HFFc6 (cell line): Measurements from ENCODE around the gene C1orf21. TPM values are rescaled to one million over a fixed set of nuclear protein-coding genes. Genes with fewer than 3 reads are reported as not detected.

Experiments used
- DNase-seq: peaks from one replicate; pipeline ENCODE4 v3.0.0-alpha.2; 2018
- H3K27ac Mint-ChIP-seq: 2 replicates; pipeline ENCODE4 v1.8.0; 2020; ENCODE audit warnings: mild to moderate bottlenecking, mixed read lengths
- H3K27me3 Mint-ChIP-seq: 2 replicates; pipeline ENCODE4 v1.8.0; 2021; ENCODE audit warnings: mild to moderate bottlenecking, moderate library complexity, mixed read lengths; ENCODE audit not compliant: insufficient read depth
- H3K36me3 Mint-ChIP-seq: 2 replicates; pipeline ENCODE4 v1.8.0; 2021; ENCODE audit warnings: low read depth, mixed read lengths
- H3K4me1 Mint-ChIP-seq: 2 replicates; pipeline ENCODE4 v1.8.0; 2020; ENCODE audit warnings: low read depth, mixed read lengths
- H3K4me3 Mint-ChIP-seq: 2 replicates; pipeline ENCODE4 v1.8.0; 2020; ENCODE audit warnings: mild to moderate bottlenecking, moderate library complexity, mixed read lengths
- H3K9me3 Mint-ChIP-seq: 2 replicates; pipeline ENCODE4 v1.8.0; 2020; ENCODE audit warnings: mild to moderate bottlenecking, mixed read lengths
- CTCF ChIP-seq: fragments of 200-600 bp; sonication (generic); IDR thresholded peaks from 2 replicates; pipeline ENCODE4 v1.5.0; 2021; ENCODE audit warnings: antibody characterized with exemption, mild to moderate bottlenecking
- total RNA-seq, 6 experiments: library from RNA; stranded (reverse); fragmentation: NEBNext Ultra II Directional; extraction: Animal tissue kit (Norgen Biotek cat#: 25700); gene quantifications; 2 replicates in 1 of 6; 3 replicates in 5 of 6; pipeline ENCODE4 v1.2.3, GENCODE V29; 2021

C1orf21 gene
- total RNA-seq, 6 experiments from 2014 or later: 4.0 to 10.2 (median 8.5) TPM

- Mint-ChIP-seq H3K27ac (no peak overlapping the region), H3K4me3 (no peak overlapping the region), H3K36me3 (no peaks in the 10 kb centered on the region), H3K9me3 (no peaks in the 10 kb centered on the region), H3K27me3 (peaks cover 20% of the 10 kb centered on the region), H3K4me1 (no peaks in the 10 kb centered on the region)
- no peak for DNase-seq
- TF ChIP-seq CTCF: no peak
Observed at GRCh38 chr1:184637664-184638240, 250.9 kb downstream of the C1orf21 start.

GRCh38 chr1:184639205-184639604 lies 252.4 kb downstream of the C1orf21 start:
- H3K27ac Mint-ChIP-seq: no peak overlapping the region
- DNase-seq: no peak
- no peaks in the 10 kb centered on the region for H3K4me1 Mint-ChIP-seq
- H3K27me3 Mint-ChIP-seq: peaks cover 22% of the 10 kb centered on the region
- no peak for TF ChIP-seq CTCF
- H3K9me3 Mint-ChIP-seq: no peaks in the 10 kb centered on the region
- no peaks in the 10 kb centered on the region for H3K36me3 Mint-ChIP-seq
- H3K4me3 Mint-ChIP-seq: no peak overlapping the region

GRCh38 chr1:184640505-184640904 lies 253.7 kb downstream of the C1orf21 start:
- Mint-ChIP-seq H3K4me1 (no peaks in the 10 kb centered on the region), H3K36me3 (no peaks in the 10 kb centered on the region), H3K27me3 (peaks cover 27% of the 10 kb centered on the region), H3K9me3 (no peaks in the 10 kb centered on the region), H3K27ac (no peak overlapping the region), H3K4me3 (no peak overlapping the region)
- no peak for DNase-seq
- TF ChIP-seq CTCF: no peak

- H3K4me3 Mint-ChIP-seq: no peak overlapping the region
- no peak for DNase-seq
- H3K36me3 Mint-ChIP-seq: no peaks in the 10 kb centered on the region
- TF ChIP-seq CTCF: no peak
- peaks cover 28% of the 10 kb centered on the region for H3K27me3 Mint-ChIP-seq
- no peaks in the 10 kb centered on the region for H3K9me3 Mint-ChIP-seq
- H3K27ac Mint-ChIP-seq: no peak overlapping the region
- H3K4me1 Mint-ChIP-seq: no peaks in the 10 kb centered on the region
Observed at GRCh38 chr1:184641894-184642293, 255.1 kb downstream of the C1orf21 start.

GRCh38 chr1:184643661-184644060 lies 256.8 kb downstream of the C1orf21 start:
- peaks cover 30% of the 10 kb centered on the region for H3K27me3 Mint-ChIP-seq
- no peak for TF ChIP-seq CTCF
- no peak overlapping the region for H3K4me3 Mint-ChIP-seq
- H3K27ac Mint-ChIP-seq: no peak overlapping the region
- no peaks in the 10 kb centered on the region for H3K9me3 Mint-ChIP-seq
- no peaks in the 10 kb centered on the region for H3K36me3 Mint-ChIP-seq
- no peak for DNase-seq
- H3K4me1 Mint-ChIP-seq: peaks cover 10% of the 10 kb centered on the region

GRCh38 chr1:184644771-184645170 lies 257.9 kb downstream of the C1orf21 start:
- H3K36me3 Mint-ChIP-seq: peaks cover 7% of the 10 kb centered on the region
- DNase-seq: no peak
- no peak overlapping the region for H3K4me3 Mint-ChIP-seq
- peaks cover 5% of the 10 kb centered on the region; the same call in 1 of the 2 replicates for H3K9me3 Mint-ChIP-seq
- TF ChIP-seq CTCF: no peak
- H3K27ac Mint-ChIP-seq: no peak overlapping the region
- peaks cover 21% of the 10 kb centered on the region for H3K4me1 Mint-ChIP-seq
- H3K27me3 Mint-ChIP-seq: peaks cover 30% of the 10 kb centered on the region
